SIG-M5 treated with dmso at 0.1 percent for 504 hours (cell line): ENCODE results near the gene TRNP1.

Experiments
- DNase-seq: peaks from one replicate; lab custom pipeline; 2025; ENCODE audit not compliant: unreplicated experiment; lab: John Stamatoyannopoulos, UW

Gene TRNP1

GRCh38 chr1:27025718-27026117 is 32.2 kb downstream of the TRNP1 start:
- no peak for DNase-seq

GRCh38 chr1:27026621-27027574 is 33.4 kb downstream of the TRNP1 start:
- DNase-seq = no peak

GRCh38 chr1:27027575-27028250 is 34.2 kb downstream of the TRNP1 start:
- DNase-seq = no peak

GRCh38 chr1:27029517-27029916 is 36.0 kb downstream of the TRNP1 start:
- no peak for DNase-seq

- no peak for DNase-seq
Measured at GRCh38 chr1:27031235-27032118, 38.0 kb downstream of the TRNP1 start.

GRCh38 chr1:27032119-27032461 is 38.6 kb downstream of the TRNP1 start:
- DNase-seq = no peak

- DNase-seq = no peak
Measured at GRCh38 chr1:27033043-27033746, 39.7 kb downstream of the TRNP1 start.

- DNase-seq = no peak
Measured at GRCh38 chr1:27035344-27035743, 41.9 kb downstream of the TRNP1 start.

GRCh38 chr1:27036718-27037117 is 43.2 kb downstream of the TRNP1 start:
- no peak for DNase-seq

GRCh38 chr1:27037518-27037917 is 44.0 kb downstream of the TRNP1 start:
- no peak for DNase-seq

GRCh38 chr1:27038020-27038419 is 44.5 kb downstream of the TRNP1 start:
- no peak for DNase-seq

GRCh38 chr1:27042670-27043069 is 49.2 kb downstream of the TRNP1 start:
- DNase-seq = no peak

- DNase-seq = peak; percentile 73
Measured at GRCh38 chr1:27044613-27045151, 51.2 kb downstream of the TRNP1 start.

GRCh38 chr1:27045973-27046558 is 52.6 kb downstream of the TRNP1 start:
- peak; percentile 24 for DNase-seq

- no peak for DNase-seq
Measured at GRCh38 chr1:27047914-27048313, 54.4 kb downstream of the TRNP1 start.

- DNase-seq = no peak
Measured at GRCh38 chr1:27049100-27049499, 55.6 kb downstream of the TRNP1 start.

GRCh38 chr1:27049607-27050006 is 56.1 kb downstream of the TRNP1 start:
- peak; percentile 12 for DNase-seq
